Adrenal gland (tissue), 12 donors: ENCODE measurements around the gene MPI. TPM values are rescaled to one million over a fixed set of nuclear protein-coding genes. Genes with fewer than 3 reads are reported as not detected.
"Not testable (repeated sequence)": the region's sequence is repeated elsewhere in the genome, so short reads cannot be mapped to it uniquely, and the experiment has no call there.

ENCODE experiments used
- DNase-seq, 7 donors: peaks; one replicate each; pipeline ENCODE4 v3.0.0-alpha.2; 2019 to 2020
- H3K27ac ChIP-seq, 5 donors: fragments of 200-600 bp; sonication (generic) in 4 of 5; 1 replicate in 3 of 5; 2 replicates in 2 of 5; pipeline versions ENCODE4 v1.5.1 to v1.8.0; 2016 to 2020; ENCODE audit warnings: mild to moderate bottlenecking in 1 of 5
- H3K27me3 ChIP-seq: fragments of 200-600 bp; 2 replicates; pipeline ENCODE4 v1.8.0; 2021
- H3K36me3 ChIP-seq, 2 donors: fragments of 200-600 bp; replicated peaks in 1 of 2; 1 replicate in 1 of 2; 2 replicates in 1 of 2; pipeline versions ENCODE4 v1.5.1 to v1.8.0; 2018 to 2022
- H3K4me1 ChIP-seq, 2 donors: fragments of 200-600 bp; replicated peaks in 1 of 2; 1 replicate in 1 of 2; 2 replicates in 1 of 2; pipeline versions ENCODE4 v1.5.1 to v1.8.0; 2018 to 2021
- H3K4me3 ChIP-seq, 4 donors: fragments of 200-600 bp; sonication (generic) in 3 of 4; one replicate each; pipeline ENCODE4 v1.5.1; 2016 to 2018
- H3K9me3 ChIP-seq, 3 donors: fragments of 200-600 bp; sonication (generic) in 1 of 3; replicated peaks in 1 of 3; 1 replicate in 2 of 3; 2 replicates in 1 of 3; pipeline versions ENCODE4 v1.5.1 to v1.8.0; 2016 to 2021
- CTCF ChIP-seq, 6 experiments: fragments of 450-650 bp in 4 of 6; fragments of 200-600 bp in 2 of 6; sonication (generic) in 1 of 6; IDR thresholded peaks; 1 replicate in 5 of 6; 2 replicates in 1 of 6; pipeline versions ENCODE4 v1.5.1 to v1.8.0; 2016 to 2021; ENCODE audit warnings: antibody characterized with exemption in 6 of 6, mild to moderate bottlenecking in 2 of 6, moderate library complexity in 1 of 6
- POLR2A ChIP-seq, 2 donors: fragments of 450-650 bp; IDR thresholded peaks; one replicate each; pipeline ENCODE4 v1.6.1; 2017; ENCODE audit warnings: antibody characterized with exemption in 2 of 2, mild to moderate bottlenecking in 2 of 2, moderate library complexity in 1 of 2
- WGBS, 4 donors: extraction: QIAGEN DNeasy Blood & Tissue Kit in 2 of 4; methylation state at CpG; one replicate each; pipeline versions ENCODE4 v1.1.5 to v1.1.7; 2013 to 2017; 5-methylcytosine and 5-hydroxymethylcytosine counted together
- intact Hi-C, 2 donors: fragments of 100-400 bp; cut with DNase I; formaldehyde crosslinking; loops; one replicate each; pipeline versions ENCODE4 v1.14.1 to v1.15.0; 2022 to 2023
- polyA plus RNA-seq, 3 donors: library from polyadenylated mRNA; stranded (reverse); fragments of 200-250 nt in 2 of 3; fragments of 350-450 nt in 1 of 3; fragmentation: Illumina TruSeq in 1 of 3; extraction: RNeasy Lipid Tissue Mini Kit (QIAGEN cat#74804) in 1 of 3; gene quantifications; one replicate each; pipeline ENCODE4 v1.2.3, GENCODE V29; 2013 to 2014
- total RNA-seq, 9 donors: library from RNA; depleted of rRNA in 4 of 9; stranded (reverse); fragments of >200 nt in 4 of 9; fragments of 120-200 nt in 1 of 9; fragmentation: NEBNext Ultra II Directional in 1 of 9; extraction: Animal tissue kit (Norgen Biotek cat#: 25700) in 1 of 9; gene quantifications; one replicate each; pipeline versions ENCODE4 v1.1.0 to v1.2.4, GENCODE V29; 2013 to 2023
- donor health status: healthy with polysubstance abuse.
- donor health status: Bipolar disorder and iron deficiency.
- donor health status: DM: yes; HTN: yes; CAD: no.
- donor health status: DM: no; HTN: no; CAD: no.
- donor health status: DM: no; HTN: no; CAD: no.
- donor health status: DM: yes; HTN: yes; CAD: no.

The MPI gene
- total and polyA plus RNA-seq, 12 donors, result 26.2 to 218 (median 105) TPM

GRCh38 chr15:74933573-74933972 is 43.7 kb downstream of the MPI start:
- no peak for DNase-seq
- H3K27ac ChIP-seq, result no peak overlapping the region
- TF ChIP-seq CTCF (IDR thresholded peaks at IDR 0.05) (no peak), POLR2A (IDR thresholded peaks at IDR 0.05) (no peak)
- intact Hi-C loops, result no loop called here
- no peaks in the 10 kb centered on the region for H3K27me3 ChIP-seq
- WGBS, 4 donors, result 67 to 78% (median 71%) methylated on average over 2 of the region's 2 CpGs
- peaks cover 0 to 25% of the 10 kb centered on the region in 2 donors for H3K36me3 ChIP-seq
- H3K4me3 ChIP-seq, result no peak overlapping the region
- no peaks in the 10 kb centered on the region for H3K9me3 ChIP-seq
- H3K4me1 ChIP-seq, result peaks cover 0 to 27% of the 10 kb centered on the region in 2 donors

GRCh38 chr15:74935193-74935592 is 45.4 kb downstream of the MPI start:
- DNase-seq, intact Hi-C loops, H3K4me3 ChIP-seq, H3K27ac ChIP-seq, H3K27me3 ChIP-seq, H3K9me3 ChIP-seq: not testable (repeated sequence)
- H3K36me3 ChIP-seq, result peaks cover 0 to 10% of the 10 kb centered on the region in 2 donors
- peaks cover 0 to 27% of the 10 kb centered on the region in 2 donors for H3K4me1 ChIP-seq
- WGBS, 4 donors, result 86 to 96% (median 87%) methylated on average over 3 of the region's 3 CpGs

- WGBS, 4 donors, result 0 to 1% (median 1%) methylated on average over 7 to 18 of the region's 18 CpGs
- Histone ChIP-seq H3K27ac (peak overlapping the region; percentile 91 to 98 (median 96)), H3K27me3 (no peaks in the 10 kb centered on the region), H3K9me3 (no peaks in the 10 kb centered on the region), H3K4me1 (peaks cover 0 to 27% of the 10 kb centered on the region in 2 donors), H3K4me3 (peak overlapping the region; percentile 71 to 97 (median 88)), H3K36me3 (no peaks in the 10 kb centered on the region)
- intact Hi-C loops, result no loop called here
- TF ChIP-seq CTCF (IDR thresholded peaks at IDR 0.05), result no peak
- TF ChIP-seq POLR2A (IDR thresholded peaks at IDR 0.05), result no peak
- no peak for DNase-seq
These were observed 47.4 kb downstream of the MPI start for GRCh38 chr15:74937272-74937589.

DNA sequence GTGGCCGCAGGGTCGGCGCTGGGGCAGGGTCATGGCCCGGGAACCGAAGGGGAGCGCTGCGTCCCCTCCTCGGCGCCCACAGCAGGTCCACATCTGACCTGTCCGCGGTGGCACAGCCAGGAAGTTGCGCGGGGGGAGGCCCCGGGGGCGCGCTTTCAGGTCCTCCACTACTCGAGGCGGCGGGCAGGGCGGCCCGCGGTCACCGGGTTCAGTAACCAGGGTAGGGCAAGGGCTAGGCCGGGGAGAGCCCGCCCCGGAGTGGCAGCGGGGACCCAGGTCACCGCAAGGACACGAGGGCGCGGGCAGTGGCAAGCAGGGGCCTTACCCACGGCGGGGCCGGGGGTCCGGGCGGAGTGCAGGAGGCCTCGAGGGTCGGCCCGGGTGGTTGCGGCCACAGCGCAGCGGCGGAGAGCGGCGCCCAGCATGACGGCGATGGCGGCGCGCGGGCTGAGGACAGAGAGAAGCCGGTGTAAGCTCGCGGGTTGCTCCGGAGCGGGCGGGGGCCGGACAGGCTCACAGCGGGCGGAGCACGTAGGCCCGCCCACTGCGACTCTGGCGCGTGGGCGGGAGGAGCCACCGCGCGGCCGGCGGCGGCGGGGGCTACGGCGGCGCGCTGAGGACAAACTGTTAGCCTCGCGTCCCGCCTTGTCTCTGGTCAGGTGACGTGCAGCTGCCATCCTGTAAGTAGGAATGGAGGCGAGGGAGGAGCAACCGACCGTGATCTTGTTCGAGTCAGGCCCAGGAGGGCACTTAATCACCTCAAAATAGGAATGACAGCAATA is 47.9 kb downstream of the MPI start, which contains the start of gene COX5A:
Gene COX5A, minus strand, starts transcription at position 484 of the 782 bp plus-strand sequence. Its CDS starts 59 bp downstream, at position 425.
- peak; percentile 93 to 98 (median 96) for DNase-seq
- H3K27ac ChIP-seq, result peak within 1 kb of the TSS; percentile 91 to 98 (median 96)
- peak in 2 of 6 experiments; percentile 13 to 30 for TF ChIP-seq CTCF (IDR thresholded peaks at IDR 0.05)
- TF ChIP-seq POLR2A (IDR thresholded peaks at IDR 0.05), result peak; percentile 84 to 93
- intact Hi-C loops, result no loop called here
- H3K27me3 ChIP-seq, result no peaks in the 10 kb centered on the region
- WGBS, 4 donors, result 0 to 1% (median 0%) methylated on average over 4 to 85 of the region's 85 CpGs
- H3K36me3 ChIP-seq, result no peaks in the 10 kb centered on the region
- H3K9me3 ChIP-seq, result no peaks in the 10 kb centered on the region
- H3K4me3 ChIP-seq, result peak within 1 kb of the TSS; percentile 71 to 97 (median 88)
- H3K4me1 ChIP-seq, result peaks cover 0 to 27% of the 10 kb centered on the region in 2 donors
